ENCODE data around the gene RAB40B. TPM values are rescaled to one million over a fixed set of nuclear protein-coding genes. Genes with fewer than 3 reads are reported as not detected.
A peak's percentile ranks its signal among the peaks of the same experiment; 100 is the strongest.
"Not testable (repeated sequence)": the region's sequence is repeated elsewhere in the genome, so short reads cannot be mapped to it uniquely, and the experiment has no call there.

The RAB40B gene
- total RNA-seq, 6 experiments from 2014 or later, result 8.0 to 14.8 (median 9.3) TPM

GRCh38 chr17:82655038-82655479, 43.4 kb downstream of the RAB40B start:
- H3K27ac Mint-ChIP-seq, result no peak overlapping the region
- DNase-seq, result no peak
- peaks cover 7% of the 10 kb centered on the region; the same call in 1 of the 2 replicates for H3K9me3 Mint-ChIP-seq
- TF ChIP-seq CTCF (IDR thresholded peaks at IDR 0.05), result no peak
- H3K4me3 Mint-ChIP-seq, result no peak overlapping the region
- H3K36me3 Mint-ChIP-seq (ENCODE audit: low read depth), result peaks cover 21% of the 10 kb centered on the region
- H3K4me1 Mint-ChIP-seq (ENCODE audit: low read depth), result peaks cover 6% of the 10 kb centered on the region
- peaks cover 3% of the 10 kb centered on the region for H3K27me3 Mint-ChIP-seq (ENCODE audit: insufficient read depth)

GRCh38 chr17:82654611-82655010, 43.9 kb downstream of the RAB40B start:
- H3K27me3 Mint-ChIP-seq (ENCODE audit: insufficient read depth); H3K4me3 Mint-ChIP-seq; DNase-seq; H3K4me1 Mint-ChIP-seq (ENCODE audit: low read depth); H3K27ac Mint-ChIP-seq; H3K9me3 Mint-ChIP-seq: not testable (repeated sequence)
- peaks cover 16% of the 10 kb centered on the region for H3K36me3 Mint-ChIP-seq (ENCODE audit: low read depth)

- H3K9me3 Mint-ChIP-seq, result no peaks in the 10 kb centered on the region
- H3K27me3 Mint-ChIP-seq (ENCODE audit: insufficient read depth), result peaks cover 3% of the 10 kb centered on the region
- no peak for TF ChIP-seq CTCF (IDR thresholded peaks at IDR 0.05)
- H3K4me3 Mint-ChIP-seq, result no peak overlapping the region
- no peak overlapping the region for H3K27ac Mint-ChIP-seq
- H3K4me1 Mint-ChIP-seq (ENCODE audit: low read depth), result peaks cover 6% of the 10 kb centered on the region
- peaks cover 12% of the 10 kb centered on the region for H3K36me3 Mint-ChIP-seq (ENCODE audit: low read depth)
- no peak for DNase-seq
These were observed 44.6 kb downstream of the RAB40B start for GRCh38 chr17:82653651-82654528.

- Mint-ChIP-seq H3K9me3 (no peaks in the 10 kb centered on the region), H3K4me1 (ENCODE audit: low read depth) (peaks cover 18% of the 10 kb centered on the region), H3K36me3 (ENCODE audit: low read depth) (no peaks in the 10 kb centered on the region; the same call in 1 of the 2 replicates), H3K27me3 (ENCODE audit: insufficient read depth) (peaks cover 3% of the 10 kb centered on the region), H3K4me3 (no peak overlapping the region), H3K27ac (no peak overlapping the region)
- no peak for TF ChIP-seq CTCF (IDR thresholded peaks at IDR 0.05)
- DNase-seq, result no peak
These were observed 47.8 kb downstream of the RAB40B start for GRCh38 chr17:82650723-82651122.

- Mint-ChIP-seq H3K27ac (0 out of 2 replicates have a peak overlapping the region, but pooled peaks have one; percentile 11), H3K4me1 (ENCODE audit: low read depth) (peaks cover 20% of the 10 kb centered on the region), H3K4me3 (peak overlapping the region; percentile 62)
These were observed 48.8 kb downstream of the RAB40B start for GRCh38 chr17:82649501-82650261.

More at GRCh38 chr17:82649501-82650261, 48.8 kb downstream of the RAB40B start:
- TF ChIP-seq CTCF (IDR thresholded peaks at IDR 0.05), result no peak
- DNase-seq, result no peak
- no peaks in the 10 kb centered on the region; the same call in 1 of the 2 replicates for H3K36me3 Mint-ChIP-seq (ENCODE audit: low read depth)
- H3K9me3 Mint-ChIP-seq, result no peaks in the 10 kb centered on the region
- H3K27me3 Mint-ChIP-seq (ENCODE audit: insufficient read depth), result no peaks in the 10 kb centered on the region; the same call in none of the 2 replicates
